ENCODE results near the gene NEMF.
"Not testable (repeated sequence)": the region's sequence is repeated elsewhere in the genome, so short reads cannot be mapped to it uniquely, and the experiment has no call there.

NEMF gene

GRCh38 chr14:49873548-49873947 lies 21.0 kb upstream of the NEMF start:
- not testable (repeated sequence) for H3K27me3 ChIP-seq (replicated peaks; ENCODE audit: control insufficient read depth, insufficient read depth, low read length); H3K4me1 ChIP-seq (ENCODE audit: control insufficient read depth, insufficient read depth, low read length); H3K4me3 ChIP-seq (ENCODE audit: low read length); H3K9me3 ChIP-seq (ENCODE audit: control insufficient read depth, low read length); DNase-seq (ENCODE audit: low read depth); H3K36me3 ChIP-seq (ENCODE audit: control insufficient read depth, insufficient read depth, low read length, severe bottlenecking); H3K9ac ChIP-seq (ENCODE audit: low read length)

- peaks cover 8% of the 10 kb centered on the region for H3K4me1 ChIP-seq (ENCODE audit: control insufficient read depth, insufficient read depth, low read length)
- no peak for DNase-seq (ENCODE audit: low read depth)
- H3K9ac ChIP-seq (ENCODE audit: low read length) = no peak overlapping the region
- H3K36me3 ChIP-seq (ENCODE audit: control insufficient read depth, insufficient read depth, low read length, severe bottlenecking) = no peaks in the 10 kb centered on the region
- H3K9me3 ChIP-seq (ENCODE audit: control insufficient read depth, low read length) = no peaks in the 10 kb centered on the region
- no peak overlapping the region for H3K4me3 ChIP-seq (ENCODE audit: low read length)
- no peaks in the 10 kb centered on the region for H3K27me3 ChIP-seq (replicated peaks; ENCODE audit: control insufficient read depth, insufficient read depth, low read length)
These were observed 18.3 kb upstream of the NEMF start for GRCh38 chr14:49870908-49871307.

GRCh38 chr14:49868720-49869114 lies 16.1 kb upstream of the NEMF start:
- Histone ChIP-seq H3K4me1 (ENCODE audit: control insufficient read depth, insufficient read depth, low read length) (peaks cover 15% of the 10 kb centered on the region), H3K9me3 (ENCODE audit: control insufficient read depth, low read length) (no peaks in the 10 kb centered on the region), H3K4me3 (ENCODE audit: low read length) (peak overlapping the region; percentile 77), H3K36me3 (ENCODE audit: control insufficient read depth, insufficient read depth, low read length, severe bottlenecking) (no peaks in the 10 kb centered on the region), H3K9ac (ENCODE audit: low read length) (peak overlapping the region; percentile 84), H3K27me3 (replicated peaks; ENCODE audit: control insufficient read depth, insufficient read depth, low read length) (no peaks in the 10 kb centered on the region)
- DNase-seq (ENCODE audit: low read depth) = no peak

GRCh38 chr14:49867831-49868719 lies 15.5 kb upstream of the NEMF start:
- peak; percentile 97 for DNase-seq (ENCODE audit: low read depth)
- no peaks in the 10 kb centered on the region for H3K9me3 ChIP-seq (ENCODE audit: control insufficient read depth, low read length)

GRCh38 chr14:49865431-49865859 lies 12.9 kb upstream of the NEMF start:
- peak; percentile 89 for DNase-seq (ENCODE audit: low read depth)
- Histone ChIP-seq H3K9me3 (ENCODE audit: control insufficient read depth, low read length) (no peaks in the 10 kb centered on the region), H3K4me1 (ENCODE audit: control insufficient read depth, insufficient read depth, low read length) (peaks cover 21% of the 10 kb centered on the region), H3K4me3 (ENCODE audit: low read length) (no peak overlapping the region), H3K9ac (ENCODE audit: low read length) (no peak overlapping the region), H3K27me3 (replicated peaks; ENCODE audit: control insufficient read depth, insufficient read depth, low read length) (no peaks in the 10 kb centered on the region), H3K36me3 (ENCODE audit: control insufficient read depth, insufficient read depth, low read length, severe bottlenecking) (no peaks in the 10 kb centered on the region)

More at GRCh38 chr14:49867831-49868719, 15.5 kb upstream of the NEMF start:
- Histone ChIP-seq H3K36me3 (ENCODE audit: control insufficient read depth, insufficient read depth, low read length, severe bottlenecking) (no peaks in the 10 kb centered on the region), H3K27me3 (replicated peaks; ENCODE audit: control insufficient read depth, insufficient read depth, low read length) (no peaks in the 10 kb centered on the region), H3K4me1 (ENCODE audit: control insufficient read depth, insufficient read depth, low read length) (peaks cover 15% of the 10 kb centered on the region), H3K4me3 (ENCODE audit: low read length) (peak overlapping the region; percentile 94), H3K9ac (ENCODE audit: low read length) (peak overlapping the region; percentile 89)

GRCh38 chr14:49863487-49864281 lies 11.1 kb upstream of the NEMF start:
- peak; percentile 36 for DNase-seq (ENCODE audit: low read depth)
- Histone ChIP-seq H3K4me3 (ENCODE audit: low read length) (peak overlapping the region; percentile 90), H3K27me3 (replicated peaks; ENCODE audit: control insufficient read depth, insufficient read depth, low read length) (no peaks in the 10 kb centered on the region), H3K36me3 (ENCODE audit: control insufficient read depth, insufficient read depth, low read length, severe bottlenecking) (no peaks in the 10 kb centered on the region), H3K9me3 (ENCODE audit: control insufficient read depth, low read length) (no peaks in the 10 kb centered on the region), H3K9ac (ENCODE audit: low read length) (peak overlapping the region; percentile 93), H3K4me1 (ENCODE audit: control insufficient read depth, insufficient read depth, low read length) (peaks cover 19% of the 10 kb centered on the region)

GRCh38 chr14:49862089-49862673 lies 9.6 kb upstream of the NEMF start:
- no peaks in the 10 kb centered on the region for H3K36me3 ChIP-seq (ENCODE audit: control insufficient read depth, insufficient read depth, low read length, severe bottlenecking)
- no peaks in the 10 kb centered on the region for H3K9me3 ChIP-seq (ENCODE audit: control insufficient read depth, low read length)
- H3K4me3 ChIP-seq (ENCODE audit: low read length) = peak overlapping the region; percentile 90
- peak; percentile 88 for DNase-seq (ENCODE audit: low read depth)
- peak overlapping the region; percentile 92 for H3K9ac ChIP-seq (ENCODE audit: low read length)
- H3K27me3 ChIP-seq (replicated peaks; ENCODE audit: control insufficient read depth, insufficient read depth, low read length) = no peaks in the 10 kb centered on the region
- peaks cover 13% of the 10 kb centered on the region for H3K4me1 ChIP-seq (ENCODE audit: control insufficient read depth, insufficient read depth, low read length)

- Histone ChIP-seq H3K4me1 (ENCODE audit: control insufficient read depth, insufficient read depth, low read length) (peaks cover 13% of the 10 kb centered on the region), H3K36me3 (ENCODE audit: control insufficient read depth, insufficient read depth, low read length, severe bottlenecking) (no peaks in the 10 kb centered on the region), H3K9ac (ENCODE audit: low read length) (peak overlapping the region; percentile 92), H3K27me3 (replicated peaks; ENCODE audit: control insufficient read depth, insufficient read depth, low read length) (no peaks in the 10 kb centered on the region), H3K9me3 (ENCODE audit: control insufficient read depth, low read length) (no peaks in the 10 kb centered on the region), H3K4me3 (ENCODE audit: low read length) (peak overlapping the region; percentile 90)
- peak; percentile 85 for DNase-seq (ENCODE audit: low read depth)
These were observed 9.1 kb upstream of the NEMF start for GRCh38 chr14:49861699-49862088.

GRCh38 chr14:49860988-49861698 lies 8.6 kb upstream of the NEMF start:
- Histone ChIP-seq H3K27me3 (replicated peaks; ENCODE audit: control insufficient read depth, insufficient read depth, low read length) (no peaks in the 10 kb centered on the region), H3K4me1 (ENCODE audit: control insufficient read depth, insufficient read depth, low read length) (peaks cover 13% of the 10 kb centered on the region), H3K4me3 (ENCODE audit: low read length) (peak overlapping the region; percentile 90), H3K9me3 (ENCODE audit: control insufficient read depth, low read length) (no peaks in the 10 kb centered on the region), H3K9ac (ENCODE audit: low read length) (peak overlapping the region; percentile 92), H3K36me3 (ENCODE audit: control insufficient read depth, insufficient read depth, low read length, severe bottlenecking) (no peaks in the 10 kb centered on the region)
- DNase-seq (ENCODE audit: low read depth) = peak; percentile 16

- Histone ChIP-seq H3K4me3 (ENCODE audit: low read length) (no peak overlapping the region), H3K9ac (ENCODE audit: low read length) (no peak overlapping the region), H3K36me3 (ENCODE audit: control insufficient read depth, insufficient read depth, low read length, severe bottlenecking) (no peaks in the 10 kb centered on the region), H3K27me3 (replicated peaks; ENCODE audit: control insufficient read depth, insufficient read depth, low read length) (no peaks in the 10 kb centered on the region), H3K4me1 (ENCODE audit: control insufficient read depth, insufficient read depth, low read length) (peaks cover 6% of the 10 kb centered on the region), H3K9me3 (ENCODE audit: control insufficient read depth, low read length) (no peaks in the 10 kb centered on the region)
- DNase-seq (ENCODE audit: low read depth) = no peak
These were observed 5.8 kb upstream of the NEMF start for GRCh38 chr14:49858383-49858782.
